ENCODE results near the gene COX8A. TPM values are rescaled to one million over a fixed set of nuclear protein-coding genes. Genes with fewer than 3 reads are reported as not detected.

The COX8A gene
- total RNA-seq, 2 experiments from 2014 or later: 445 to 484 TPM

GRCh38 chr11:64000026-64000739 is 25.8 kb downstream of the COX8A start:
- Mint-ChIP-seq H3K4me3 (no peak overlapping the region), H3K4me1 (peaks cover 5% of the 10 kb centered on the region), H3K27ac (no peak overlapping the region), H3K9me3 (ENCODE audit: low read depth) (no peaks in the 10 kb centered on the region), H3K27me3 (peaks cover 7% of the 10 kb centered on the region), H3K36me3 (peaks cover 11% of the 10 kb centered on the region)
- ATAC-seq (peak; percentile 89), DNase-seq (peak; percentile 77)
- CTCF ChIA-PET: interaction anchor here (0.6 to 4.6 kb wide), 43 partner anchors 9 to 317 kb away, joined by 3 to 123 read pairs (median 4); partner anchors contain the start of genes FKBP2, OTUB1, PRDX5 and TRMT112

DNA sequence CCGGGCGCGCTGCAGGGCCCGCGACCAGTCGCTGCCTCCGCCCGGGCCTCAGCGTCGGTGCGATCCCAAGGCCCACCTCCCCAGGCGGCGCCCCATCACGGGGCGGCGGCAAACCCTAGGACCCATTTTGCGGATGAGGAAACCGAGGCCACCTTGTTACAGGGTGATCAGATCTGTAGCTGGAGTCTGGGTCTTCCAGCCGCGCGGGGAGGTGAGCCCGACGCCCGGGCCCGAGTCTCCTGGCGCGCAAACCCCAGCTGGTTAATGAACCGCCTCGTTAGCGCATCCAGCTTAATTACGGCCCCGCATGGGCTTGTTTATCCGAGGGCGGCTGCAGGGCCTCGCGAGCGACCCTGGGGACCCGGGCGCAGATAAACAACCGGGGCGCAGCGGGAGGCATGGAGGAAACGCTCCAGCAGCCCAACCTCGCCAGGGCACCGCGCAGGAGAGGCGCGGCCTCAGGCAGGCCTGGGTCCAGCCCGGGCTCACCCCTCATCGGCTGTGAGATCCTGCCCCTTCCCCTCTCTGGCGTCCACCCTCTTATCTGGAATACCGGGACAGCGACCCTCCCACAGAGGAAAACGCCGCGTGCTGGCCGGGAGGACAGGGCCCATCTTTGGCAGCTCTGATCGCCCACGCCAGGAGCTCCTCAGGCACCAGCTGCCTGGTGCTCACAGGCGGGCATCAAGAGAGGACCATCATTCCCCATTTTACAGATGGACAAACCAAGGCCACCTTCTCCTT is 26.5 kb downstream of the COX8A start:
- ATAC-seq: no peak
- peaks cover 10% of the 10 kb centered on the region for H3K36me3 Mint-ChIP-seq

GRCh38 chr11:64001484-64002420 is 27.3 kb downstream of the COX8A start:
- Mint-ChIP-seq H3K9me3 (ENCODE audit: low read depth) (no peaks in the 10 kb centered on the region), H3K36me3 (peaks cover 10% of the 10 kb centered on the region), H3K27ac (no peak overlapping the region), H3K27me3 (peaks cover 18% of the 10 kb centered on the region), H3K4me1 (peaks cover 5% of the 10 kb centered on the region), H3K4me3 (no peak overlapping the region)
- CTCF ChIA-PET: interaction anchor here (0.5 to 4.6 kb wide), 22 partner anchors 12 to 316 kb away, joined by 3 to 123 read pairs (median 6); partner anchors contain the start of genes COX8A, PRDX5 and TRMT112
- DNase-seq (no peak), ATAC-seq (no peak)

More for the DNA sequence above, 26.5 kb downstream of the COX8A start:
- CTCF ChIA-PET: interaction anchor here (0.5 to 4.6 kb wide), 37 partner anchors 12 to 1459 kb away, joined by 3 to 123 read pairs (median 4); partner anchors contain the start of genes FKBP2, OTUB1, PRDX5 and TRMT112
- Mint-ChIP-seq H3K9me3 (ENCODE audit: low read depth) (no peaks in the 10 kb centered on the region), H3K4me1 (peaks cover 5% of the 10 kb centered on the region), H3K27ac (no peak overlapping the region), H3K27me3 (peaks cover 9% of the 10 kb centered on the region), H3K4me3 (no peak overlapping the region)
- DNase-seq: no peak

DNA sequence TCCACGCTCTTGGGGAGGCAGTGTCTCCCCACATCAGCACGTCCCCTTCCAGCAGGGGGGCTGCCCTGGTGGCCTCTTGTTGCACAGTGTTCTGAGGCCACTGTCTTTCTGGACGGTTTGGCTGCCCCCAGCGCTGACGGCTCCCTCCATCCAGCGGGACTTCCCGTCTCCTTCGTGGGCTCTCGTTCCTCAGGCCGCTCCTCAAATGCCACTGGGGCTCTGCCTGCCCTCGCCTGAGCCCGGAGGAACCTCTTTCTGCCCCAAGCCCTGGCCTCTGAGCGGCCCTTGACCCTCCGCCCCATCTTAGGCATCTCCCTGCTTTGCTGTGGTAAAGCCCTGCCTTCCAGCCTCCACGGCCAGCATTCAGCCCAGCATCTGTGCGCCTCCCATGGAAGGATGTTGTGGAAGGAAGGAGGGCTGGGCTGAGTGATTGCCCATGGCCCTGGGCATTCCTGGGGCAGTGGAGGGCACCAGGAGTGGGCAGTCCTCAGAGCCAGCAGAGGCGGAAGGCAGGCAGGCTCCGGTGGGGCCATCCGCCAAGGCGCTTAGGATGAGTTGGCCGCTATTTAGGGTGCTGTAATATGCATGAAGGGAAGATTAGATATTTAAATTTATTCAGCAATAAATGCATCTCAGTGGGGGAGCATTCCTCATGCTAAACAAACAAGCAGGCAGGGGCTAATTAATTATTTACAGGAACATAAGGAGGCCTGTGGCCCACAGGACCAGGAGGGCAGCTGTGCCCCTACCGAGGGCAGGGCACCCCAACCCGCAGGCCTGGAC is 29.6 kb downstream of the COX8A start:
- Mint-ChIP-seq H3K27me3 (peaks cover 39% of the 10 kb centered on the region), H3K4me1 (peaks cover 8% of the 10 kb centered on the region), H3K9me3 (ENCODE audit: low read depth) (no peaks in the 10 kb centered on the region), H3K4me3 (no peak overlapping the region), H3K36me3 (no peaks in the 10 kb centered on the region), H3K27ac (no peak overlapping the region)
- no peak for DNase-seq
- no peak for ATAC-seq
- CTCF ChIA-PET: interaction anchor here (4.6 kb wide), 1 partner anchor 145 kb away, joined by 123 read pairs; no protein-coding TSS in a partner anchor

GRCh38 chr11:64004590-64004984 is 30.2 kb downstream of the COX8A start:
- H3K27ac Mint-ChIP-seq: no peak overlapping the region
- ATAC-seq (no peak), DNase-seq (no peak)
- H3K4me3 Mint-ChIP-seq: no peak overlapping the region
- no peaks in the 10 kb centered on the region for H3K36me3 Mint-ChIP-seq
- peaks cover 40% of the 10 kb centered on the region for H3K27me3 Mint-ChIP-seq
- CTCF ChIA-PET: no interaction called here
- peaks cover 8% of the 10 kb centered on the region for H3K4me1 Mint-ChIP-seq
- H3K9me3 Mint-ChIP-seq (ENCODE audit: low read depth): no peaks in the 10 kb centered on the region

- DNase-seq: no peak
- no peak overlapping the region for H3K27ac Mint-ChIP-seq
- peaks cover 5% of the 10 kb centered on the region for H3K4me1 Mint-ChIP-seq
- ATAC-seq: no peak
- peaks cover 39% of the 10 kb centered on the region for H3K27me3 Mint-ChIP-seq
- peaks cover 6% of the 10 kb centered on the region for H3K9me3 Mint-ChIP-seq (ENCODE audit: low read depth)
- H3K4me3 Mint-ChIP-seq: no peak overlapping the region
- CTCF ChIA-PET: no interaction called here
- no peaks in the 10 kb centered on the region for H3K36me3 Mint-ChIP-seq
These were observed 31.3 kb downstream of the COX8A start for GRCh38 chr11:64005691-64006090.

DNA sequence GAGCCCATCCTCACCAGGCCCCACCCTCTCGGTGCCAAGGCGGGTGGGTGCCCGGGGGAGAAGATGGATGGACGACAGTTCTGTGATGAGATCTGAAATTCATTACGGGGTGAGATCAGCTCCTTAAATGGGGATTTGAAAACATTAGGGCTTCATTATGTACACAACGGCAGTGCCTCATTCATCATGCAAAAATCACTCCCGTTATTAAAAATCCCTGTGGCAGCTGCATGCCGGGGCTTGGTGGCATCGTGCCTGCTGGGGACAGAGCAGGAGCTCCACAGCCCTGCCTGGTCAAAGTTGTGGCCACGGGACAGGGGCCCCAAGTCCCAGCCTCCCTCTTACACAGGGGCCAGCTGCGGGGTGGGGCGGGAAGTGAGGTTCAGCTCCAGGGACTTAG is 32.0 kb downstream of the COX8A start:
- H3K27me3 Mint-ChIP-seq: peaks cover 34% of the 10 kb centered on the region
- DNase-seq: no peak
- H3K4me3 Mint-ChIP-seq: no peak overlapping the region
- peaks cover 8% of the 10 kb centered on the region for H3K9me3 Mint-ChIP-seq (ENCODE audit: low read depth)
- H3K27ac Mint-ChIP-seq: no peak overlapping the region
- CTCF ChIA-PET: interaction anchor here (1.0 to 1.9 kb wide), 2 partner anchors 147 to 169 kb away, joined by 3 to 5 read pairs; no protein-coding TSS in a partner anchor
- ATAC-seq: no peak
- no peaks in the 10 kb centered on the region for H3K36me3 Mint-ChIP-seq
- H3K4me1 Mint-ChIP-seq: peaks cover 5% of the 10 kb centered on the region

DNA sequence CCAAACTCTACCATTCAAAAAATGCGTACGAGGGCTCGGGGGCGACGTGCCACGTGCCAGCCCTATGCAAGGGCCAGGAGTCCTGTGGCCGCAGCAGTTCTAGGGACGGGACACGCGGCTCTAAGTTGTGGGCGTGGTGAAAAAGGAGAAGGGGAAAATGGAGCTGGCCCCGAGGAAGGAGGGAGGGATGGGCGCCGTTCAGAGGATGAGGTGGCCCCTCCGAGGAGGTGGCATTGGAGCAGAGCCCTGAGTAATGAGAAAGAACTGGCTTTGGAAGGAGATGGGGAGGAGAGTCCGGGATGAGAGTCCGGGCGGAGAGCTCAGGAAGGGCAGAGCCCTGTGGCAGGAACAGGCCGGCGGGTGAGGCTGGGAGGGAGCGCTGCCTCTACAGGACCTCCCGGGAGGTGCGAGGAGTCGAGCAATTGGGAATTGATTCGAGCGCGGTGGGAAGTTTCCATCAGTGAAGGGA is 32.8 kb downstream of the COX8A start:
- peaks cover 5% of the 10 kb centered on the region for H3K4me1 Mint-ChIP-seq
- peaks cover 34% of the 10 kb centered on the region for H3K27me3 Mint-ChIP-seq
- no peak overlapping the region for H3K4me3 Mint-ChIP-seq
- H3K9me3 Mint-ChIP-seq (ENCODE audit: low read depth): peaks cover 8% of the 10 kb centered on the region
- DNase-seq: no peak
- no peak for ATAC-seq
- CTCF ChIA-PET: interaction anchor here (1.0 to 1.9 kb wide), 2 partner anchors 146 to 170 kb away, joined by 3 to 5 read pairs; no protein-coding TSS in a partner anchor
- no peak overlapping the region for H3K27ac Mint-ChIP-seq
- H3K36me3 Mint-ChIP-seq: no peaks in the 10 kb centered on the region

GRCh38 chr11:64007629-64008282 is 33.3 kb downstream of the COX8A start:
- Mint-ChIP-seq H3K4me1 (peaks cover 5% of the 10 kb centered on the region), H3K4me3 (no peak overlapping the region), H3K27me3 (peaks cover 34% of the 10 kb centered on the region), H3K36me3 (no peaks in the 10 kb centered on the region), H3K9me3 (ENCODE audit: low read depth) (peaks cover 8% of the 10 kb centered on the region), H3K27ac (no peak overlapping the region)
- no peak for DNase-seq
- CTCF ChIA-PET: interaction anchor here (1.6 to 1.9 kb wide), 2 partner anchors 8 to 171 kb away, joined by 4 to 5 read pairs; no protein-coding TSS in a partner anchor
- no peak for ATAC-seq

DNA sequence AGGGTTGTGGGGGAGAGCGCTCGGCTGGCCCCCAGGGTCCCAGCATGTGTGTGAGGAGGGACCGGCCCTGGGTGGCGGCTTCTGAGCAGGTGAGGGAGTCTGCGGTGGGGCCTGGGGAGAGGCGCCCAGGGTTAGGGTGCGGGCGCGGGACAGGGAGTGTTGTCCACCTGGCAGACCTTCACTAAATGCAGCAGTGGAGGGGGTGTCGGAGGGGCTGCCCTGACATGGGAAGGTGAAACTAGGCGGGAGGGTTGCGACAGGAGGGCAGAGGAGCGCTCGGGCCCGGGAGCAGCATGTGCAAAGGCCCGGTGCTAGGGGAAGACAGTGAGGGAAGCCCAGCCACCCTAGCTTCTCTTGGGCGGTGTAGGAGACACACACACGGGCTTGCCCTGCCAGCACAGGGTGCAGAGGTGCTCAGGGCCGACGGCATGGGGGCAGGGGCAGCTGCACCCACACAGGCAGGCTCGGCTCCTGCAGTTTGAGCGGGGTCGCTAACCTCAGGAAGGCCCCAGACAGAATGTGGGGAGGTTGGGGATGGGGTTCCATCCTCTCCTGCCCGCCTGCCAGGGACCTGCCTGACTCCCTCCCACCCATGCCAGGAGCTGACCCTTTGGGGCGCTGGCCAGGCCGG is 34.0 kb downstream of the COX8A start:
- Mint-ChIP-seq H3K36me3 (no peaks in the 10 kb centered on the region), H3K27ac (no peak overlapping the region), H3K27me3 (peaks cover 34% of the 10 kb centered on the region), H3K4me3 (no peak overlapping the region), H3K4me1 (peaks cover 5% of the 10 kb centered on the region), H3K9me3 (ENCODE audit: low read depth) (peaks cover 8% of the 10 kb centered on the region)
- CTCF ChIA-PET: interaction anchor here (1.6 kb wide), 1 partner anchor 8 kb away, joined by 4 read pairs; no protein-coding TSS in a partner anchor
- DNase-seq (no peak), ATAC-seq (no peak)

DNA sequence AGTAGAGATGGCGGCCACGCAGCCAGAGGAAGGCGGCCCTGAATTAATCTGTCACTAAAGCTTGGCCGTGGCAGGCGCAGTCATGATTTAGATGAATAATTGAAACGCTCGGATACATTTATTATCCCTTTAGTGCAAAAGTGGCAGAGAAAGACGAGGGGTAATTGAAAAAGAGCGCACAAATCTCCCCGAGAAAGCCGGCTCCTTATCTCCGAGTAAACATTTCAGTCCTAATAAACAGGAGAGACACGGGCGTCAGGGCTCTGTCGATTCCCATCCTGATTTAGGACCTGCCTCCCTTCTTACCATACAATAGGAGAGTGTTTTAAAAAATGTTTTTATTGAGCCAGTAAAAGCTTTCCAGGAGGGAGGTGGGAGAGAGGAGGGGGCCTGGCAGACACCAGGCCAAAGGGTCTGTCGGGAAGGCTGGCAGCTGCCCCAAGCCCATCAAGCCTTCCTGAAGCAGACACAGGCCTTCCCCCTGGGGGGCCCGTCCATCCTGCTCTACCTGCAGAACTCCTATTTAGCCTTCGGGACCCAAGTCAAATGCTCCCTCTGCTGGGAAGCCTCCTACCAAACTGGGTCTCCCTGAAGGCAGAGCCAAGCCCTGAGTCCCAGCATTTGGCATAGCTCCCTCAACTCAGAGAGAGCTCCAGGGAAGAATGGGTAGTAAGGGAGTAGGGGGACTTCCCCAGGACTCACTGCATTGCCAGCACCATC is 34.7 kb downstream of the COX8A start:
- Mint-ChIP-seq H3K27ac (no peak overlapping the region), H3K9me3 (ENCODE audit: low read depth) (peaks cover 8% of the 10 kb centered on the region), H3K4me3 (no peak overlapping the region), H3K27me3 (peaks cover 34% of the 10 kb centered on the region), H3K4me1 (peaks cover 5% of the 10 kb centered on the region), H3K36me3 (no peaks in the 10 kb centered on the region)
- DNase-seq (no peak), ATAC-seq (no peak)
- CTCF ChIA-PET: interaction anchor here (1.6 kb wide), 1 partner anchor 9 kb away, joined by 4 read pairs; no protein-coding TSS in a partner anchor

Data from activated CD8-positive, alpha-beta memory T cell treated with anti-CD3 and anti-CD28 coated beads, Interleukin-2, amount 10 ng/mL, durations not matched to agents 7 days and 5 days (primary cell).